PC-9 (cell line): ENCODE measurements around the gene APPL2.

Source experiments
- EZH2 ChIP-seq: fragments of 200-600 bp; sonication (generic); IDR thresholded peaks from 2 replicates; pipeline ENCODE4 v1.8.0; 2017; ENCODE audit warnings: antibody characterized with exemption, low read depth
- TF ChIP-seq, protein P1 (sequence below): fragments of 200-600 bp; sonication (generic); conservative IDR thresholded peaks from 2 replicates; pipeline ENCODE4 v1.6.1; 2017; ENCODE audit warnings: mixed run types, antibody characterized with exemption, mild to moderate bottlenecking, moderate library complexity

DNA sequence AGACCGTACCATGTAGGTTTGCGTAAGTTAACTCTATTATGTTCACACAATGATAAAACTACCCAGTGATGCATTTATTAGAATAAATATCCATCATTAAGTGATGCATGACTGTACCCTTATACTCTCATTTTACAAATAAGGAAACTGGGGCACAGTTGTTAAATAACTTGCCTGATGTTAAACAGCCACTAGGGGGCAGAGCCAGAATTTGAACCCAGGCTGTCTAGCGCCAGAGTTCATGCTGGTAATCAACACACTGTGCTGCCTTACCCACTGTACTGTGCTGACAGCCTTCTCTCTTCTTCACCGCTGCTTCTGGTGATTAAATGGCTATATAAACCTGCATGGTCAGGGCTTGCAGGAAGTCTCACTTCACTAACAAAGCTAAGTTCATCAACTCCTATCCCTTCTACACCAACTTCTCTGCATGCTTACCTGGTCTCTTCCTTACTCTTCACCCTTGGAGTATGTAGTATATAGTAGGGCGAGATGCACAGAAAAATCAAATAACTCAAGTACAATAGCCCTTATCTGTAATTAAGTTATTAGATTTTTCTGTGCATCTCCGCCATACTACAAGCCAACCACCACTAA lies 43.6 kb upstream of the APPL2 start:
- TF ChIP-seq, protein P1, sequence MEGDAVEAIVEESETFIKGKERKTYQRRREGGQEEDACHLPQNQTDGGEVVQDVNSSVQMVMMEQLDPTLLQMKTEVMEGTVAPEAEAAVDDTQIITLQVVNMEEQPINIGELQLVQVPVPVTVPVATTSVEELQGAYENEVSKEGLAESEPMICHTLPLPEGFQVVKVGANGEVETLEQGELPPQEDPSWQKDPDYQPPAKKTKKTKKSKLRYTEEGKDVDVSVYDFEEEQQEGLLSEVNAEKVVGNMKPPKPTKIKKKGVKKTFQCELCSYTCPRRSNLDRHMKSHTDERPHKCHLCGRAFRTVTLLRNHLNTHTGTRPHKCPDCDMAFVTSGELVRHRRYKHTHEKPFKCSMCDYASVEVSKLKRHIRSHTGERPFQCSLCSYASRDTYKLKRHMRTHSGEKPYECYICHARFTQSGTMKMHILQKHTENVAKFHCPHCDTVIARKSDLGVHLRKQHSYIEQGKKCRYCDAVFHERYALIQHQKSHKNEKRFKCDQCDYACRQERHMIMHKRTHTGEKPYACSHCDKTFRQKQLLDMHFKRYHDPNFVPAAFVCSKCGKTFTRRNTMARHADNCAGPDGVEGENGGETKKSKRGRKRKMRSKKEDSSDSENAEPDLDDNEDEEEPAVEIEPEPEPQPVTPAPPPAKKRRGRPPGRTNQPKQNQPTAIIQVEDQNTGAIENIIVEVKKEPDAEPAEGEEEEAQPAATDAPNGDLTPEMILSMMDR: peak; percentile 37; the same call in 1 of the 2 replicates
- no peak for TF ChIP-seq EZH2
